ENCODE measurements around the gene PIK3C2A. TPM values are rescaled to one million over a fixed set of nuclear protein-coding genes. Genes with fewer than 3 reads are reported as not detected.

The PIK3C2A gene
- total RNA-seq (2022; extraction: Qiagen RNA extraction; ENCODE audit: low read depth): 8.7 to 19.8 TPM (median 15.4 TPM) in 5 replicates

DNA sequence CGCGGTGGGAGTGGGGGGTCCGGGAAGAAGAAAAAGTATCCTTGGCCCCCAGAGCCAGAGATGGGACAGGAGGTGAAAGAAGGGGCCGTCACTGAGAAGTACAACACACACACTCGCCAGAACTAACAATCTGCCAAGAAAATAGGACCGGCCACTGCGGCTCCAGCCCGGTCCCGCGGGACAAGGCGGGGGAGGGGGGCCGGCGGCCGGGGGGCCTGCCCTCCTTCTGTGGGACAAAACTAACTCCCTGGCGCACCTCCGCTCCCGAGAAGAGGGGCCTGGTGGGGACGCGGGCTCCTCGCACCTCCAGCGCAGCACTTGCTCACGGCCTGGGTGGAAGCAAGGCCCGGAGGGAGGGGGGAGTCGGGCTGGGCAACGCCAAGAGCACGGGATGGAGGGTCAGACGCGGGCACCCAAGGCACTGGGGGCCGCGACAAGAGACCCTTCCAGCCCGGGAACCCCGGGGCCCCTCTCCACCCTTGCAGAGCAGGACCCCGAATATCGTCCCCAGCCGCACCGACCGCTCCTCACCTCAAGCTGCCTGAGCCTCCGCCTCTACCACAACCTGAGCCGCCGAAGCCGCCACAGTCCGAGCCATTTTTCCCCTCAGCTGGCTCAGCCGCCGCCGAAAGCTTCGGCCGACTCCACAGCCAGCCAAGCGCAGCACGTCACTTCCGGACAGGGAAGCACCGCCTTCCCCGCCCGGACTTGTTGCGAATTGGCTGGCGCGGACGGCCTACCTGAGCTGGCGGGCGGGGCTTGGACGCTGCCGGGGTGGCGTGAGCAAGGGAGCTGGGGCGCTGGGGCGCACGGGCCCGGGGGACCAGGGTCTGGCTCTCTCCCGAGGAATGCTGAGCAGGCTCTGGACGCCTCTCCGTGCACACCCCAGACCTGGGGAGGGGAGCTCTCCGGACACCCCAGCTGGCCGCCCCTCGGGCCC lies at the start of gene PIK3C2A:
PIK3C2A (minus strand) TSS at position 670 of the 940 bp plus-strand sequence. CDS start 38,245 bp downstream, outside the sequence.

Other genes starting within 250 kb of the PIK3C2A start
- gene PLEKHA7, start 193.6 kb downstream of the PIK3C2A start, total RNA-seq (2022; extraction: Qiagen RNA extraction; ENCODE audit: low read depth): 40.4 to 48.5 TPM (median 46.8 TPM) in 5 replicates
- gene RPS13, start 130.3 kb downstream of the PIK3C2A start, total RNA-seq (2022; extraction: Qiagen RNA extraction; ENCODE audit: low read depth): 1,590 to 2,158 TPM (median 1,640 TPM) in 5 replicates
- 27.7 to 34.5 TPM (median 34.3 TPM) in 5 replicates for gene NUCB2, start 68.8 kb upstream of the PIK3C2A start, total RNA-seq (2022; extraction: Qiagen RNA extraction; ENCODE audit: low read depth)
- 1.8 to 3.0 TPM (median 2.6 TPM) in 5 replicates for gene NCR3LG1, start 143.8 kb upstream of the PIK3C2A start, total RNA-seq (2022; extraction: Qiagen RNA extraction; ENCODE audit: low read depth)
- 1.1 to 1.8 TPM (median 1.4 TPM) in 5 replicates for gene KCNJ11, start 180.7 kb upstream of the PIK3C2A start, total RNA-seq (2022; extraction: Qiagen RNA extraction; ENCODE audit: low read depth)